Measurements from ENCODE around the gene ABI3BP.

- TF ChIP-seq POLR2A (IDR thresholded peaks at IDR 0.05): no peak
- no peak for TF ChIP-seq CTCF (IDR thresholded peaks at IDR 0.05)
These were observed 22.7 kb downstream of the ABI3BP start for GRCh38 chr3:100970477-100970990.
